GM19043 (cell line): ENCODE results near the gene ADAMTS12.
"Not testable (repeated sequence)": the region's sequence is repeated elsewhere in the genome, so short reads cannot be mapped to it uniquely, and the experiment has no call there.

Source experiments
- ATAC-seq: cut with Tn5 transposase; IDR thresholded peaks from one replicate; pipeline ENCODE4 v1.9.1; 2021; ENCODE audit warnings: low read depth; ENCODE audit not compliant: unreplicated experiment

Gene ADAMTS12

DNA sequence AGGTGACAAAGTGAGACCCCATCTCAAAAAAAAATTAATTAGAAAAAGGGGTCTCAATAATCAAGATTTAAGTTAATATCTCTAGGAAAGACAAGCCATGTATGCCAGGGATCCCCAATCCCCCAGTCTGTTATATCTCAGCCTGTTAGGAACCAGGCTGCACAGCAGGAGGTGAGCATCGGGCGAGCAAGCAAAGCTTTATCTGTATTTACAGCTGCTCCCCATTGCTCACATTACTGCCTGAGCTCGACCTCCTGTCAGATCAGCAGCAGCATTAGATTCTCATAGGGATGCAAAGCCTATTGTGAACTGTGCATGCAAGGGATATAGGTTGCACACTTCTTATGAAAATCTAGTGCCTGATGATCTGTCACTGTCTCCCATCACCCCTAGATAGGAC, 334.2 kb downstream of the ADAMTS12 start:
- no peak for ATAC-seq

DNA sequence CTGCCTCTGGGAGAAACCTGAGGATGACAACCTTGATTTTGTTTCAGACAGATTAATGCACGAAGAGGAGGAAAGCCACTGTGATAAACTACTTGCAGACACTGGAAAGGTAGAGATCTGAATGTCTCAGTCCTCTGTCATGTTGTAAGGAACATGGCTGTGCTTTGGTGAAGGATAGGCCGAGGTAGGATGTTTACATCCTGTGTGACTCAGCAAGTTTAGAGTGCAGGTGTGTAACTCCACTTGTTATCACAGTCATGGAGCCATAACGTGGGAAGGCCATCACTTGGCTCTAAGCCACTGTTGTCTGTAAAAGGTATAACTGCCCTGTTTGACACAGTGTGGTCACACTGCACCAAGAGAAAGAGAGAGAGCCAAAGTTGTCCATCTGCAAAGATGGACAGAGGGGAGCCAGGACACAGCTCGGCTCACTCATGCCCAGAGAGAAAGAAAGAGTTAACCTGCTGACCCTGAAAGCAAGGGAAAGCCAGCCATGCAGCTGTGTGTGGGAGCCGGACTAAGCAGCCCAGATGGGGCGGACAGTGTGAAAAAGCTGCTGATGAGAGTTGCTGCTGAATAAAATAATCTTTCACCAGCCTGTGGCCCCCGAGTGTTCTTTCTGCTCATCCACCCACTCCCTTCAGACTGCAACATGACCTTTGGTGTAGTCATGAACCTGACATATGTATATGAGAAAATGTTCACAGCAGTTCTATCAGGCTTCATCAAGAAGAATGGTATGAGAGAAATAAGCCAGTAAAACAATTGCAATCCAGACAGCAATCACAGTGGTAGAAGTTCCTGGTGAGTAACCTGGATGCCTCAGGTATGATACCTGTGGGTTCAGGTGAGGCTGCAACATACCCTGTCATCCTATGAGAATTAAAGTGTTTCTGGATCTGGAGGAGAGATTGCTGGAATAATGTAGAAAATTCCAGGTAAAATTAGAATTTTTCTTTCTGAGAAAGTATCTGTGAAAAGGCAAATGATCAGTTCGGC, 335.2 kb downstream of the ADAMTS12 start:
- ATAC-seq: no peak

- ATAC-seq: no peak
Observed at GRCh38 chr5:33549982-33550567, 341.7 kb downstream of the ADAMTS12 start.

DNA sequence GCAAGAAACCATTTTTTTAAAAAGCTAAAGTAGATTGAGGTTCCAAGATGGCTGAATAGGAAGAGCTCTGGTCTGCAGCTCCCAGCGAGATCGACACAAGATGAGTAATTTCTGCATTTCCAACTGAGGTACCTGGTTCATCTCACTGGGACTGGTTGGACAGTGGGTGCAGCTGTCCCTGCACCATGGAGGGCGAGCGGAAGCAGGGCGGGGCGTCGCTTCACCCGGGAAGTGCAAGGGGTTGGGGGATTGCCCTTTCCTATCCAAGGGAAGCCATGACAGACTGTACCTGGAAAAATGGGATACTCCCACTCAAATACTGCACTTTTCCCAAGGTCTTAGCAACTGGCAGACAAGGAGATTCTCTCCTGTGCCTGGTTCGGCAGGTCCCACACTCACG, 352.0 kb downstream of the ADAMTS12 start:
- not testable (repeated sequence) for ATAC-seq

GRCh38 chr5:33539212-33539611, 352.6 kb downstream of the ADAMTS12 start:
- ATAC-seq: no peak

DNA sequence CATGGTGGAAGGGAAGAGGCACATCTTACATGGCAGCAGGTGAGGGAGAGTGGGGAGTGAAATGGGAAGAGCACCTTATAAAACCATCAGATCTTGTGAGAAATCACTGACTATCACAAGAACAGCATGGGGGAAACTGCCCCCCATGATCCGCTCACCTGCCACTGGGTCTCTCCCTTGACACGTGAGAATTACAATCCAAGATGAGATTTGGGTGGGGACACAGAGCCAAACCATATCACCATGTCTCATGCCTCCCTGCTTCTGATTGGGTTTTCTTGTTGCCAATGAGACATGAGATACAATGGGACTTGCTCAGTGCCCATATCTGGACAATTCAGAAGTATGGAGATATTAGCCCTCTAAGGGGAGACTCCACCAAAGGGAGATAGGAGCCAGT, 353.6 kb downstream of the ADAMTS12 start:
- no peak for ATAC-seq

- ATAC-seq: no peak
Observed at GRCh38 chr5:33537240-33537639, 354.6 kb downstream of the ADAMTS12 start.

GRCh38 chr5:33536802-33537201, 355.0 kb downstream of the ADAMTS12 start:
- no peak for ATAC-seq

- ATAC-seq: no peak
Observed at GRCh38 chr5:33531824-33532223, 360.0 kb downstream of the ADAMTS12 start.

GRCh38 chr5:33531037-33531298, 360.8 kb downstream of the ADAMTS12 start:
- no peak for ATAC-seq

DNA sequence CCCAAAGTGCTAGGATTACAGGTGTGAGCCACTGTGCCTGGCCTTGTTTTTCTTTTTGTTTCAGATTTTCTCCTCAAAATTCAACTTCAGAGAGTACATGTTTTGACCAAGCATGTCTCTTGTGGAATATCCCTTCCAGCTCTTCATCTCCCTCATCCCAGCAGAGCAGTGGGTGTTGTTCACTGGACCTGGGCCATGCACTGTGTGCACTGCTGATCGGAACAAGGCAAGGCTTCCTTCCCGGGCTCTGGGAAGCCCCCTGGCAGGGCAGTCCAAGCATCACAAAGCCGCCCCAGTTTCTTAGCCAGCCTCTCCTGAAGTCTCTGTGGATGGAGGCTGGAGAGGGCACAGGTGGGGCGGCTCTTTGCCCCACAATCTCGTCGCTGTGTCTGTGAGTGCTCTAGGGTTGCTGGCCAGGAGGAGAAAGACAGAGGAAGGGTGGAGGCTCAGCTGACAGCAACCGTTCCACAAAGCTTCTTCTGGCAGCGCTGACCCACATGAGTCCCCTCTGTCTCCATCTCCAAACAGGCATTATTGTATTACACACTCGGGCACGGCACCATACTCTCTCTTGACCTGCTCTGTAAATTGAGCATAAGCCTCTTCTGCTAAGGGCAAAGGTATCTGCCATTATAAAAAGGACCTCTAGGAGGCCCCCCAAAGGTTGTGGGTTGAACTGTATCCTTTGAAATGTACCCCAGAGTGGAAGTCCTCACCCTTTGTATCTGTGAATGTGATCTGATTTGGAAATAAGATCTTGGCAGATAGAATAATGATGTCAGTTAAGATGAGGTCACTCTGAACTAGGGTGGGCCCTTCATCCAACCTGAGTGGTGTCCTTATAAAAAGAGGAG, 361.4 kb downstream of the ADAMTS12 start:
- no peak for ATAC-seq

DNA sequence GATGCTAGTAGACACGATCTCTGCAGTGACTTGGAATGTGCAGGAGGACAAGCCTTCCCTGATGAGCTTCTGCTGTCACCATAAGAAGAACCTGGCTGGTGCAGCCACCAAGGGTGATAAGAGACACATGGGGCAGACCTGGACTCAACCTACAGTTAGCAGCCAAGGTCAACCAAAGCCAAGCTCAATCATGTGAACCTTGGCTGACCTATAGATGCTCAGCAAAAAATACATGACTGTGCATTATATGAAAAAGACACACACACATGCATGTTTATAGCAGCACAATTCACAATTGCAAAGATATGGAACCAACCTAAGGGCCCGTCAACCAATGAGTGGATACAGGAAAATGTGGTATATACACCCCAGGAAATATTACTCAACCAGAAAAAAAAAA, 364.1 kb downstream of the ADAMTS12 start:
- ATAC-seq: no peak

DNA sequence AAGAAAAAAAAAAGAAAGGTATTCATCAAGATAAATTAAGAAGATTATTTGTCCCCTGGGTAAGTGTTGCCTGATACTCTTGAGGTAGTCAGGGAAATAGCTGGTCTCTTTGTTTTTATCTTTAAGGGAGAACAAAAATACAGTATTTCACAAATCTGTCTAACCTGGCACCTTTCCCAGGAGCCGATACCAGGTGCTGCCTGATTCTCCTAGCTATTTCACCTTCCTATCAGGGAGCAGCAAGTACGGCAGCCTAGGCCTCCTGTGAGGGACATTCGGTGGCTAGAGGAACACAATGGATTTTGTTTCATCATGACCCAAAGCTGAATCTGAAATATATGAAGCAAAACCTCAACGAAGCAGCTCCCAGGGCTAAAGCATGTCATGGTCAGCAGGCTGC, 365.0 kb downstream of the ADAMTS12 start:
- ATAC-seq: no peak

GRCh38 chr5:33524476-33524875, 367.3 kb downstream of the ADAMTS12 start:
- no peak for ATAC-seq

DNA sequence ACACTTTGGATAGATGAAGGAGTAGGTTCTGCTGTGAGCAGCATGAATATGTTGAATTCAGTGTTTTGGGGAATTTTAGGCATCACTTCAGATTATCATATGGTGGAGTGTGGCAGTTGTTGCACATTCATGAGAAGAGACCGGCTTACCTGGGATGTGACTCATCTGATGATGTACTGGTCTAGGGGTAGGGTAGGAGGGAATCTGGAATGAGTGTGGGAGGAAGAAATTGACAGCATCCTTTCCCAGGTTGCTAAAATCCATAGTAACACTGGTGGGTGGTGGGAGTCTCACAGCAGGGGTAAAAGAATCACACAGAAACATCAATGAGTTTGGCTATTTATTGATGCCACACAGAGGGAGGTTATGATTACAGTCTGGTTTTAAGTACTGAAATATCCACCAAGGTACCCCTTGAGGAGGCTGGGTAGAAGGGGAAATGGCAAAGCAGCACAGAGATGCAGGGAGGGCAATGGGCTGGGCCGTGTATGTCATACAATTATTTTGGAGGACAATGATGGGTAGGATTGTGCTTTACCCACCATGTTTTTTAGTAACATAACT, 368.5 kb downstream of the ADAMTS12 start:
- ATAC-seq: no peak

GRCh38 chr5:33516421-33516820, 375.4 kb downstream of the ADAMTS12 start:
- no peak for ATAC-seq

DNA sequence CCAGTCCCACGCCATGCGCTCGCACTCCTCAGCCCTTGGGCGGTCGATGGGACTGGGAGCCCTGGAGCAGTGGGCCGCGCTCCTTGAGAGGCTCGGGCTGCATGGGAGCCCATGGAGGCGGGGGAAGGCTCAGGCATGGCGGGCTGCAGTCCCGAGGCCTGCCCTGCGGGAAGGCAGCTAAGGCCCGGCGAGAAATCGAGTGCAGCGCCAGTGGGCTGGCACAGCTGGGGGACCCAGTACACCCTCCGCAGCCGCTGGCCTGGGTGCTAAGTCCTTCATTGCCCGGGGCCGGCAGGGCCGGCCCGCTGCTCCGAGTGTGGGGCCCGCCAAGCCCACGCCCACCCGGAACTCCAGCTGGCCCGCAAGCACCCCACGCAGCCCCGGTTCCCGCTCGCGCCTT, 376.4 kb downstream of the ADAMTS12 start:
- not testable (repeated sequence) for ATAC-seq

DNA sequence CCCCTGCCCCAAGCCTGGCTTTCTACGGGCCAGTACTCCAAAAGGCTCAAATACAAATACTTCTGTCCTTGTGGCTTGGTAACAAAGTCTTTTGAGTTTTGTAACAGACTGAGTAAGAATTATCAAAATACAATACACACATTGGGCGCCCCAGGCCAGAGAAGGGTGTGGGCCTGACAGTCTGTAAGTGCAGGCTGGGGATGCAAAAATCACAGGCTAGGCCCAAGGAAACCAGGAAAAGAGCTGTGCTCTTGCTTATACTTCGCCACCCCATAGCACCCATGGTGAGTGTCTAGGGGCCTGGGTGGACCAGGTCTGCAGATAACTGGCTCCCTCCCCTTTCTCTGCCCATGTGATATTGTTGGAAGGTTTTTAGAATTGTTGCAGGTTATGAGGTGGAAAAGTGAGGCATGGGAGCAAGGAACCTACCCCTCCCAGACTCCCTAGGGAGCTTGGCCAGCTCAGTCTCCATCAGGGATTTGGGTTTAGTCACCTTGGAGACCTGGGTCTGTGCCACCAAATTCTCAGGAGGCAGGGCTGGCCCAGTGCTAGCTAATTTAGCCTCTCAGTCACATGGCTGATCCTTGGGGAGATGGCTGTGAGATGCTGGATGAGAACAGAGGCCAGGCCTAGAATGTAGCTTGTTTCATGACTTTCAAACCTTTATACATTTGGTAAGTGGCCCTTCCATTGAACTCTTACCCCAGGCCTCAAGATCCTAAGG, 378.2 kb downstream of the ADAMTS12 start:
- ATAC-seq: no peak

DNA sequence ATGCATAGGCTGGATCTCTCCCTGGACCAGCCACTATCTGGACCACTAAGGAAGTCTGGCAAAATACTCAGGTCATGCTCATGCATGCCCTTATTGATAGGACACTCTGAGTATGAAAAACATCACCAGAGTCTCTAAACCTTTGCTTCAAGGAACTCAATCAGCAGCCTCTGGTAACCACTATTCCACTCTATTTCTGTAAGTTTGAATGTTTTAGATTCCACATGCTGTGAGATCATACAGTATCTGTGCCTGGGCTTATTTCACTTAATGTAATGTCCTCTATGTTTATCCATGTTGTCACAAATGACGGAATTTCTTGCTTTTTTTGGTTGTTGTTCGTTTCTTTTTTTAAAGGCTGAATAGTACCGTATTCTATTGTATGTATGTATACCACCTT, 382.8 kb downstream of the ADAMTS12 start:
- no peak for ATAC-seq

- ATAC-seq: no peak
Observed at GRCh38 chr5:33507426-33507825, 384.4 kb downstream of the ADAMTS12 start.
